Stimulated activated naive CD8-positive, alpha-beta T cell treated with anti-CD3 and anti-CD28 coated beads, Interleukin-15, amount 100 ng/mL, for 72 hours (primary cell): ENCODE measurements around the gene ZIC2.

Source experiments
- ATAC-seq: fragments of 150-1000 bp; cut with Tn5 transposase; 2 replicates; pipeline ENCODE4 v1.10.0; 2021; ENCODE audit warnings: mild to moderate bottlenecking, moderate library complexity
- DNase-seq, 2 donors: peaks; one replicate each; pipeline ENCODE4 v3.0.0; 2021 to 2022
- H3K27ac Mint-ChIP-seq, 2 donors: one replicate each; pipeline ENCODE4 v1.8.0; 2022; ENCODE audit warnings: mild to moderate bottlenecking in 2 of 2, mixed read lengths in 2 of 2, moderate library complexity in 2 of 2
- H3K27me3 Mint-ChIP-seq: one replicate; pipeline ENCODE4 v1.8.0; 2022; ENCODE audit warnings: mixed read lengths
- H3K4me1 Mint-ChIP-seq: one replicate; pipeline ENCODE4 v1.8.0; 2022; ENCODE audit warnings: mild to moderate bottlenecking, mixed read lengths
- H3K4me3 Mint-ChIP-seq, 2 donors: one replicate each; pipeline ENCODE4 v1.8.0; 2022; ENCODE audit warnings: mild to moderate bottlenecking in 2 of 2, mixed read lengths in 2 of 2, moderate library complexity in 1 of 2
- H3K9me3 Mint-ChIP-seq, 2 donors: one replicate each; pipeline ENCODE4 v1.8.0; 2022; ENCODE audit warnings: mixed read lengths in 2 of 2

ZIC2 gene

DNA sequence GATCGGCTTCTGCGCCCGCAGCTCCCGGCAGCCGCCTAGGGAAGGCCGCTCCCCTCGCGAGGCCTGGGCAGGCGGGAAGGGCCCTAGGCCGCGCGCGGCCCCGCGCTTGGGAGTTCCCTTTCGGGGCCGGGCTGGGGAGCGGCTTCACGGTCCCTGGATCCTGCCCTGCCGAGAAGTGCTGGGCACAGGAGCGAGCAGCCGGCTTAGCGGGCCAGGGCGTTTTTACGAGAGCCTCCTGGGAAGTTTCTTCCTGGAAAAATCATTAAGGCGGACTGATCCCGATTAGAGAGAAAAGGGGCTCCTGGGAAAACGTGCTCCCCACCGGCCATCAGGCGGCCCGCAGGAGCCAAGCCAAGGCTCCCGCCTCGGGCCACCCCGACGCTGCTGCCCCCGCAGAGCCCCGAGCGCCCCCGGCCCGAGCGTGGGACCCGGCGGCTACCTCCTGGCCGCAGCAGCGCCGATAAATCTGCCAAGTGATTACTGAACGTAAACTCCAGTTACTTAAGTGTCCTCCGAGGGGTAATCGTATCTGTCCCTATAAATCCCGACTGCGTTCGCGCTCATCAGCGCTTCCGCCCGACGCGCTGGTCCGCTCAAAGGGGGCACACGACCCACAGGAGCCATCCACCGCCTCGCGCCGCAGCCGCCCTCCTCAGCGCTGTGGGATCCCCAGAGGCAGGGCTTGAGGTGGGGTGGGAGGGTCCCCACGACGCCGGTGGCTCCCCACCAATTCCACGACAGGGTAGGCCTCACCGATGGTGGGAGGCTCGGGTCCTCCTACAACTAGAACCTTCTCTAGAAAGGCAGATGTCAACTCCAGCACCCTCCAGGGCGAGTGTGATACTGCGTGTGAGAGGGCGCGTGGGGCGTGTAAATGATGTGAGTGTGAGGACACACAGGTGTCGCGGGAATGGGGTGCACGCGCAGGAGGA is 12.8 kb upstream of the ZIC2 start:
- H3K9me3 Mint-ChIP-seq, result no peaks in the 10 kb centered on the region
- H3K27me3 Mint-ChIP-seq, result peaks cover 83% of the 10 kb centered on the region
- no peak for ATAC-seq
- peaks cover 31% of the 10 kb centered on the region for H3K4me1 Mint-ChIP-seq
- no peak overlapping the region for H3K27ac Mint-ChIP-seq
- H3K4me3 Mint-ChIP-seq, result peak overlapping the region; percentile 72 to 81
- no peak for DNase-seq

DNA sequence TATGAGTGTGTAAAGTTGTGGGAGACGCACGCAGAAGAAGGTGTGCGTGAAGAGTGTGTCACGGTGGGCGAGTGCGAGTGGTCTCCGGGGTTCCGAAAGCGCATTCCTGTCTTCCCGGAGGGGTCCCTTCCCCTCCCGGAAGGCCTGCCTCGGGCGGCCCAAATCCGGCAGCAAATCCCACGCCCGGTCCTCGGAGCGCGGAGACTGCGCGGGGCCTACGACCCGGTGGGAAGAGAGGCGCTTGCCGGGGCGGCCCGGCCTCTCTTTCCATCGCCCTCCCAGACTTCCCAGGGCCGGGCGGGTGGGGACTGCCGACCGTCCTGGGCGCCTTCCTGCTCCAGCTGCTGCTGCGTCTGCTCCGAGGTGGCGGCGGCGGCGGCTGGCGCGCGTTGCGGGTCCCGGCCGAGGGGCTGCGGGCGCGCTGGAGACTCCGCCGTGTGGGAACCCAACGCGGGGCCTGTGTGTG is 12.1 kb upstream of the ZIC2 start:
- no peak for ATAC-seq
- DNase-seq, result no peak
- H3K9me3 Mint-ChIP-seq, result no peaks in the 10 kb centered on the region
- H3K27me3 Mint-ChIP-seq, result peaks cover 84% of the 10 kb centered on the region
- H3K4me3 Mint-ChIP-seq, result peak overlapping the region; percentile 81 to 89
- peak overlapping the region in 1 of 2 donors; percentile 86 for H3K27ac Mint-ChIP-seq
- H3K4me1 Mint-ChIP-seq, result peaks cover 31% of the 10 kb centered on the region

DNA sequence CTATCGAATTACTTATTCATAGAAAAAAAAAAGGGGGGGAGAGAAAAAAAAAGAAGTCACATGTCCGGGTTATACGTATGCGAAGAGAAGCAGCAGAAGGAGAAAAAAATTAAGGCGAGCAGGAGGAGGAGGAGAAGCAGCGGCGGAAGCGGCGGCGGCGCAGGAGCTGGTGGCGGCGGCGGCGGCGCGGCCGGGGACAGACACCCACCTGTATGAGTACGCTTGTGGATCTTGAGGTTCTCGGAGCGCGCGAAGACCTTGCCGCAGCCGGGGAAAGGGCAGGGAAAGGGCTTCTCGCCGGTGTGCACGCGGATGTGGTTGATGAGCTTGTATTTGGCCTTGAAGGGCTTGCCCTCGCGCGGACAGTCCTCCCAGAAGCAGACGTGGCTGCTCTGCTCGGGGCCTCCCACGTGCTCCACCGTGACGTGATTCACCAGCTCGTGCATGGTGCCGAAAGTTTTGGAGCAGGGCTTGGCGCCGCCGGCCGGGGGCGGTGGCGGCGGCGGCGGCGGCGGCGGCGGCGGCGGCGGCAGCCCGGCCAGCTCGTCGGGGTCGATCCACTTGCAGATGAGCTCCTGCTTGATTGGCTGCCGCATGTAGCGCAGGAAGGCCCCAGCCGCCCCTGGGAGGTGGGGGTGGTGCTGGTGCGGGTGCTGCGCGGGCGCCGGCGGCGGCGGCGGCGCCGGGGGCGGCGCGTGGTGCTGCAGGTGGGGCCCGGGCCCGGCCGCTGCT is 11.5 kb upstream of the ZIC2 start:
- peaks cover 31% of the 10 kb centered on the region for H3K4me1 Mint-ChIP-seq
- peak overlapping the region in 1 of 2 donors; percentile 86 for H3K27ac Mint-ChIP-seq
- H3K4me3 Mint-ChIP-seq, result peak overlapping the region; percentile 81 to 89
- H3K9me3 Mint-ChIP-seq, result no peaks in the 10 kb centered on the region
- H3K27me3 Mint-ChIP-seq, result peaks cover 88% of the 10 kb centered on the region
- peak in 1 of 2 donors; percentile 64 for DNase-seq
- peak; percentile 68 for ATAC-seq

DNA sequence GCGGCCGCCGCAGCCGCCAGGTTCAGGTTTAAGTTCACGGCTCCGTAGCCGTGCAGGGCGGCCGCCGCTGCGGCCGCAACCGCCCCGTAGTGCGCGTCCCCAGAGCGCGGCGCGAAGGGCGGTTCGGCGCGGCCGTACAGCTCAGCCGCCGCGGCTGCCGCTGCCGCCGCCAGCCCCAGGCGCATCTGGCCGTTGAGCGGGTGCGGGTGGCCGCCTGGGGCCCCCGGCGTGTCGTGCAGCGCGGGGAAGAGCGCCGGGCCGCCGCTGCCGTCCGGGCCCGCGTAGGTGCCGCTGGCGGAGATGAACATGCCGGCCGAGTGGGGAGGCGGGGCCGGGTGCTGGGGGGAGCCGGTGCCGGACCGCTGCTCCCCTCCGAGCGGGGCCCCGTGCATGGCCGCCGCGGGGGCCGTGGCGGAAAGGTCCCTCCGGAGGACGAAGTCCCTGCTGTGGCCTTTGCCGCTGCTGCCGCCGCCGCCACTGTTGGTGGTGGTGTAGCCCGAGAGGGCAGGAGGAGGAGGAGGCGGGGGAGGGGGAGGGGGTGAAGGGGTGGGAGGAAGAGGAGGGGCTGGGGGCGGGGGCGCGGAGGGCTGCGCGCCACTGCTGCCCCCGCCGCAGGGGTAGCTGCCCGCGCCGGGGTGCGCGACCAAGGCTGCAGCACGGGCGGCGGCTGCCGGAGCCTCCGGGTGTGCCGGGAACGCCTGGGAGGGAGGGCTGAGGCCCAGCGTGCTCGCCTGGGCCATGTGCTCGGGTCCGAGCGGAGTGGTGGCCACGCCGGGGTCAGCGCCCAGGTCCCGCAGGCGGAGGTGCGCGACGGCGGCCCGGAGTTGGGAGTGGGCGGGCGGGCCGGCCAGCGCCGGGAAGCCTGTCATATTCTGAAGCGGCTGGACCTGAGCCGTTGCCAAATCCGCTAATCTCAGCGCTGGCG is 10.7 kb upstream of the ZIC2 start:
- H3K4me1 Mint-ChIP-seq, result peaks cover 31% of the 10 kb centered on the region
- no peak for DNase-seq
- H3K27me3 Mint-ChIP-seq, result peaks cover 88% of the 10 kb centered on the region
- no peaks in the 10 kb centered on the region for H3K9me3 Mint-ChIP-seq
- H3K27ac Mint-ChIP-seq, result no peak overlapping the region
- peak; percentile 25 for ATAC-seq
- H3K4me3 Mint-ChIP-seq, result peak overlapping the region in 1 of 2 donors; percentile 44

DNA sequence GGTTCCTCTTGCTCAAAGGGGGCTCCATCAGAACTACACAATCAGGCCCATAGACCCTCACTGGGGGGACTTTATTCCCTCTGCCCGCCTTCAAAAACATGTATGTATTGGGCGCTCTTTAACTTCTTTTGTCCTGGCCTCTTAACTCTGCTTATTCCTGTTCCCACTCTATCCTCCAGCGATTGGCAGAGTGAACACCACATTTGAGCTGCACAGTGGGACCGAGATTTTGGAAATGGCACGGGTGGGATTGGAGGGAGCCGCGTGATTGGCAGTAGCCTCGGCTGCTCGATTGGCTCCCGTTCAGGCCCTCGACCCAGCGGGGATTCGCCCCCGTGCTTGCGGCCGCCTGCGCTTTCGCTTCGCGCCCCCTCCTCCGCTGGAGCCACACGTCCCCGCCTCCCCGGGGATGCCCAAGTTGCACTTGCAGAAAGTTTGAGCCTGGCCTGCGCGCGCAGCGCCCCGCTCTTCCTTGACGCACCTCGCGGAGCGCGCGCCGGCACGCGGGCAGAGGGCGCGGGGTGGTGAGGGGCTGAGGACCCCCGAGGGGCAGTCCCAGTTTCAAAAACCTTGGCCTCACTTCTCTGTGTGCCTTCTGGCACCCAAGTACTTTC is 9.9 kb upstream of the ZIC2 start, which contains the start of gene ZIC5:
TSS of gene ZIC5 (minus strand) at position 192 of the 614 bp plus-strand sequence. CDS start at position 28, 164 bp downstream.
- H3K9me3 Mint-ChIP-seq, result no peaks in the 10 kb centered on the region
- H3K27me3 Mint-ChIP-seq, result peaks cover 88% of the 10 kb centered on the region
- ATAC-seq, result no peak
- H3K4me3 Mint-ChIP-seq, result peak within 1 kb of the TSS; percentile 13 to 57
- H3K27ac Mint-ChIP-seq, result peak within 1 kb of the TSS in 1 of 2 donors; percentile 85
- H3K4me1 Mint-ChIP-seq, result peaks cover 31% of the 10 kb centered on the region
- no peak for DNase-seq

DNA sequence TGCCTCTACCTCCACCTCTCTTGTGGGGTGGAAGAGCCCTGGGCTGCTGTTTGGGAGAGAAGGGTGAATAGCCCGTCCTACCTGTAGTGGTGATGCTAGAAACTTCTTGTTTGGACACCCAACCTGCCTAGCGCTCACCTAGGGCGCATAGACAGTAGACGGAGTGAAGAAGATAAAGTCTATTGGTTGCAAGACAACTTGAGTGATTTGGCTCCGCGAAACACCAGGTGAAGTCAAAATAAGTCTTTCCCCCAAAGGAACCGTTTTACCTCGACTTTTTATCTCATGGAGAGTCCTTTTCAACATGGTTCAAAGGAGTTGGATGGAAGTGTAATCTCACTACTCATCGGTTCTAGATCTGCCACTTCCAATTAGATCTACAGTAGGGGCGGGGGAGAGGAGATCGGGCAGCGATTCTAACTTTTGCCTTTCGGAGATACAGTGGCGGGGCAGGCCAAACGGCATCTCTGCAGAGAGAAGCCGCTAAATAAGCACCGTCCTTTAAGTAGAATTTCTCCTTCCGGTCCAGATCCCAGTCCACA is 9.3 kb upstream of the ZIC2 start:
- Mint-ChIP-seq H3K4me1 (peaks cover 31% of the 10 kb centered on the region), H3K4me3 (peak overlapping the region; percentile 13 to 57)
- ATAC-seq, result no peak

DNA sequence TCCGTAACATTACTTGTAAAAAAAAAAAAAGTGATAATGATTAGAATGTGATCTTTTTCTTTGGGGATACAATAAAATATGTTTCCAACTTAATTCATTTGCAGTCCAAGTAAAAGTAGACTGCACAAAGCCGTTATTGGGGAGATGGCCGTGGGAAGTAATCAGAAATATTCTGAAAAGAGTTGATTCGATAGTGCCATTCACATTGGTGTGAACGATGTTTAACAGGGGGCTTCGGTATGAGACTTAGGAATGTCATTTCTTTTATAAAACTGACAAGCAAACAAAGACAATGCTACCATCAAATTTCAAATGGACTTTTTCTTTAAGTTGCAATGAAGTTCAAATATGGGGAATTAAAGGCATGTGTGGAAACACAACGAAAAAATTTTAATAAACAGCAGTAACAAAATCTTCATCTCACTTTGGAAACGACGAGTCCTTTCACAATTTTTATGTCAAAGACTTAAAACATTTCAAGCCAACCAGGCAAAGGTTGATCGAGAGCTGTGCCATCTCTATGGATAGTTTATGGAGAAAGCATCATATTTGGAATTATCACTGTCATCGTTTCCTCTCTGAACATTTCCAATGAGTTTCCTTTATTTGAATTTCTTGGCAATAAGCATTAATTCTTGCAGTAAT is 8.3 kb upstream of the ZIC2 start:
- peaks cover 33% of the 10 kb centered on the region for H3K4me1 Mint-ChIP-seq
- no peak overlapping the region for H3K4me3 Mint-ChIP-seq
- no peaks in the 10 kb centered on the region for H3K9me3 Mint-ChIP-seq
- peaks cover 89% of the 10 kb centered on the region for H3K27me3 Mint-ChIP-seq
- ATAC-seq (no peak), DNase-seq (no peak)
- H3K27ac Mint-ChIP-seq, result peak overlapping the region in 1 of 2 donors; percentile 48

More for the DNA sequence above, 9.3 kb upstream of the ZIC2 start:
- no peak for DNase-seq
- peak overlapping the region in 1 of 2 donors; percentile 85 for H3K27ac Mint-ChIP-seq
- peaks cover 88% of the 10 kb centered on the region for H3K27me3 Mint-ChIP-seq
- H3K9me3 Mint-ChIP-seq, result no peaks in the 10 kb centered on the region

DNA sequence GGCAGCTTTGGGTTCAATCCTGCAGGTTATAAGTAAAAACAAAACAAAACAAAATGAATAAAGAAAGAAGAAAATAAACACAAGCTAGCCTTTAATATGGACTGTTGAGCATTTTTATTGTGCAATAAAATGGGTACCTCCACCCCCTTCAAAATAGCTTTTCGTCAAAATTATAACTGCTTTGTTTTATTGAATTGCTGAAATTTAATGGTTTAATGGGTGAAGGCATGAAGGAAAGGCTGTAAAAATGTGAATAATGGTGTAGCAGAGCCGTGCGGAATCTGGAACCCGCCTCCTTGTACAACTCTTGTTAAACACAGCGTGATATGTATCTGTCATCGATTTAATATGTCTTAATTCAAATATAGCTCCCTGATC is 7.8 kb upstream of the ZIC2 start:
- Mint-ChIP-seq H3K4me3 (no peak overlapping the region), H3K27ac (no peak overlapping the region), H3K9me3 (no peaks in the 10 kb centered on the region), H3K27me3 (peaks cover 90% of the 10 kb centered on the region), H3K4me1 (peaks cover 37% of the 10 kb centered on the region)
- DNase-seq, result no peak
- no peak for ATAC-seq

DNA sequence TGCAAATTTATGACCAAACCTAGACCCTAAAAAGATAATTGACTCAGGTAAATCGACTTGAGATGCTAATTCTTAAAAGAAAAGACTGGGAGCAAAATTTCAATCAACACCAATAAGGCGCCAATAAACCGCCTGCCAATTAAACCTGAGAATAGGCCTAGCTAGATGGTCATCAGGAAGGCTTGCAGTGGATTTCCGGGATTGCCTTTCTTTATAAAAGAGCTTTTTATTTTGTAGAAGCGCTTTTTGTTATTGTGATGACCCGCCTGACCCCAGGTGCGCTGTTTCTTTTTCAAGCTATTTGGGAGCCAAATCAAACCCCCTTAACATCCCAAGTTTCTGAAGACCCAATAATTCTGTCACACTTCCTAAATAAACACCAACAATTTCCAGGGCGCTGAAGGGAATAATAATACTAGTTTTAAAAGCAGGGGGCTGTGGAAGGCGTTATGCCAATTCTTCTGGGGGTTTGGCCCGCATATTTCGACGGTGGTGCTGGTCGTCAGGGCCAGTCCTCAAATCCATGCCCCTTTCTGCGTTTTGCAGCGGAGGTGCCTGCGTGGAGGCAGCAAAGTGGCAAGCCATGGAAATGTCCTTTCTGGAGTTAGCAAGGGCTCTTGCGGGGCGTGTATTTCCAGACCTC is 7.2 kb upstream of the ZIC2 start:
- no peak overlapping the region for H3K4me3 Mint-ChIP-seq
- no peaks in the 10 kb centered on the region for H3K9me3 Mint-ChIP-seq
- H3K27ac Mint-ChIP-seq, result no peak overlapping the region
- ATAC-seq, result no peak
- H3K27me3 Mint-ChIP-seq, result peaks cover 90% of the 10 kb centered on the region
- peaks cover 35% of the 10 kb centered on the region for H3K4me1 Mint-ChIP-seq
- no peak for DNase-seq

DNA sequence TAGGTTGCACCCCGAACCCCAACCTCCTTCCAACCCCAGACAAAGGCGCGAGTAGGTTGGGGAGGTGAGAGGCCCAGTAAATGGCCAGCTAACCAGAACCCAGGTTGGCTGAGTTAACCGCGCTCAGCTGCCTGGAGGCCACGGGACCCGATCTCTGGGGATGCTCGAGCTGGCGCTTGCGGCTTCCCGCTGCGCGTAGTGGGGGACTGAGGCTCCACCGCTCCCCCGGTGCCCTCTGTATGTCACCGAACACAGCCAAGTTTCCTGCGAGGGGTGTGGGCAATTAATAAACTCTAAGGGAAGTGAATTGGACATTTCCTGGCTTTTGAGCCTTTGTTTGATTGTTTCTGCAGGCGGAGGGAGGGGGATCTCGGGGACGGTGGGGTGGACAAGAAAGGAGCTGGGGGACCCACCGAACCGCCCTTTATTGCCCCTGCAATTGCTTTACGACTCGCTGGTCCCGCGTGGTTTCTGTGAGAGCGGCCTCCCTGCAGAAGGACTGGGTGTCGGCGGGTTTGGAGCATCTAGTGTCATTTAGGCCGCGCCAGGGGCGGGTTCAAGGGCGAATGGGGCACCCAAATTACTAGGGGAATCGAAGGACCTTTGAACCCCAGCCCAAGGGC is 6.5 kb upstream of the ZIC2 start:
- DNase-seq (no peak), ATAC-seq (no peak)
- H3K27ac Mint-ChIP-seq, result no peak overlapping the region
- no peak overlapping the region for H3K4me3 Mint-ChIP-seq
- H3K4me1 Mint-ChIP-seq, result peaks cover 34% of the 10 kb centered on the region
- H3K9me3 Mint-ChIP-seq, result no peaks in the 10 kb centered on the region
- H3K27me3 Mint-ChIP-seq, result peaks cover 90% of the 10 kb centered on the region

DNA sequence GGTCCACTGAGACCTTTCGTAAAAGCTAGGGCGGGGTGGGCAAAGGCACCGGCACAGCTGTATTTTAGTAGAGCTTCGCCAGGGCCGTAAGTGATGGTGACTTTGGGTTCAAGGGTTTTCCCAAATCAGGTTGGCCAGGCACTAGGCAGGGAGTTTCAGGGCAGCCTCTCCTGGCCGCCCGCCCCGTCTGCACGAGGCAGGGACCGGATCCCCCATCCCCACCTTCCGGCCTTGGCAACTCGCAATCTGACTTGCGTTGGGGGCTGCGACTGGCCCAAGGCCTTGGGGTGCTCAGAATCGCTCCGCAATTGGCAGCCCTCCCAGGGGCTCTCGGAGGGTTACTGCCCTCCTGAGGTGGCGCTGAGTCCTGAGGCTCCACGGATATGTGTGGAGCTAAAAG is 6.0 kb upstream of the ZIC2 start:
- Mint-ChIP-seq H3K9me3 (no peaks in the 10 kb centered on the region), H3K4me3 (no peak overlapping the region)

DNA sequence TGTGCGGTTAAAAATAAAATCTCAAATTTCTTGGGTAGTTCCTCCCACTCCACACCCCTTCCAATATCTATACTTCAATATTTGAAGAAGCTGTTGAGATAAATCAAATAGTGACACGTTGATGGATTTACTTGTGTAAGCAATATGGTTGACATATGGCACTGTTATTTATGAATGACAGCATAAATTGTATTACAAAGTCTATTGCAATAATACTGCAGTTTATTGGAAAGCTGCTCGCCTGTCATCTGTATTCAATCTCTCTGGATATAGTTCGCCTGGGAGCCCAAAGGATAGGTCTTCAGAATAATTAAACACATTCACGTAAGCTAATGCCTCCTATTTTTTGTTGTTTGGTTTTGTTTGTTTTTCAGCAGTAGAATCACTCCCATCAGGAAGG is 5.0 kb upstream of the ZIC2 start:
- ATAC-seq (no peak), DNase-seq (no peak)
- H3K4me3 Mint-ChIP-seq, result no peak overlapping the region
- peaks cover 85% of the 10 kb centered on the region for H3K27me3 Mint-ChIP-seq
- peaks cover 31% of the 10 kb centered on the region for H3K4me1 Mint-ChIP-seq
- no peak overlapping the region for H3K27ac Mint-ChIP-seq
- H3K9me3 Mint-ChIP-seq, result no peaks in the 10 kb centered on the region

More for the DNA sequence above, 6.0 kb upstream of the ZIC2 start:
- peaks cover 33% of the 10 kb centered on the region for H3K4me1 Mint-ChIP-seq
- DNase-seq, result no peak
- H3K27me3 Mint-ChIP-seq, result peaks cover 86% of the 10 kb centered on the region
- no peak overlapping the region for H3K27ac Mint-ChIP-seq
- no peak for ATAC-seq

DNA sequence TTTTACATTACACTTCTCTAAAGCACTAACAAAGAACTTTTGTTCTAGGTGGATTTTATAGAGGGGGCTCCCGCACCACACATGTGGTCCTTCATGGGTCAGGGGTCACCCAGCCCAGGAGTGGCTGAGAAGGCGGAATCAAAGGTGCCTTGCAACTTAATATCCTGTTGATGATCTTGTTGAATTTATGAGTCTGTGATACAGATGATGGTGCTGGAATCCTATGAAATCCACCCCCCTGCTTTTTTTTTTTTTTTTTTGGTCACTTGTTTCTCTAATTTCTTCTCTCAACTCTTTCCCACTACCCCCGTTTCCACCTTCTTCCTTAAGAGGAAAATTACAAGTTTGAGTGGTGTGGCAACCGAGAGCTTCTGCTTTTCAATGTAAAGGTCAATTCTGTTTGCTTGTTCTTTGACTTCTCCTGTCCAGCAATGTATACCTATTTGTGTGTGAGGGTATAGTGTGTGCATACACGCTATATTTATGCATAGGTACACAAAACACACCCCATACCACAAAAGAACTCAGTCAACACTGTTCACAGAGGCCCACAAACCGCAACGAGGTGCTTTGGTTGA is 4.2 kb upstream of the ZIC2 start:
- peaks cover 79% of the 10 kb centered on the region for H3K27me3 Mint-ChIP-seq
- H3K27ac Mint-ChIP-seq, result no peak overlapping the region
- H3K4me3 Mint-ChIP-seq, result no peak overlapping the region
- no peaks in the 10 kb centered on the region for H3K9me3 Mint-ChIP-seq
- H3K4me1 Mint-ChIP-seq, result peaks cover 22% of the 10 kb centered on the region
- DNase-seq (no peak), ATAC-seq (no peak)
